ENCODE results near the gene LYSMD3.

The LYSMD3 gene

GRCh38 chr5:90534922-90535321 lies 5.5 kb upstream of the LYSMD3 start:
- H3K4me3 ChIP-seq (replicated peaks; ENCODE audit: low read depth, low read length): no peak overlapping the region
- no peak for TF ChIP-seq CTCF (IDR thresholded peaks at IDR 0.05; ENCODE audit: low read depth, low read length, missing control alignments)
- no peak for DNase-seq (ENCODE audit: extremely low read depth, low read depth)

DNA sequence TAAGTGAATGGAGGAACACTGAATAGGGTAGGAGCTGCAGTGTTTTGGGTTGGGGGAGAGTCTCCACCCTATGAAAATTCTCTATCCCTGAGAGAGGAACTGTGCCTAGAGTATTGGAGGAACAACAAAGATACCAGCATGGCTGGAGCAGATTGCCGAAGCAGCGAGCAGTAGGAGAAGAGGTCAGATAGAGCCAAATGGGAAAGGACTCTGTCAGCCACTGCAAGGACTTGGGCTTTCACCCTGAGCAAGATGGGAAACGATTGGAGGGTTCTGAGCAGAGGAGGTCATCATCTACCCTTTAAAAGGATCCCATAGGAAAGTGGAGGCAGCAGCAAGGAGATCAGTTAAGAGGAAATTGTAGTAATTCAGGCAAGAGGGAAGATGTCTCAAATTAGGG lies 4.4 kb upstream of the LYSMD3 start:
- no peak overlapping the region for H3K4me3 ChIP-seq (replicated peaks; ENCODE audit: low read depth, low read length)
- no peak for DNase-seq (ENCODE audit: extremely low read depth, low read depth)
- TF ChIP-seq CTCF (IDR thresholded peaks at IDR 0.05; ENCODE audit: low read depth, low read length, missing control alignments): no peak

DNA sequence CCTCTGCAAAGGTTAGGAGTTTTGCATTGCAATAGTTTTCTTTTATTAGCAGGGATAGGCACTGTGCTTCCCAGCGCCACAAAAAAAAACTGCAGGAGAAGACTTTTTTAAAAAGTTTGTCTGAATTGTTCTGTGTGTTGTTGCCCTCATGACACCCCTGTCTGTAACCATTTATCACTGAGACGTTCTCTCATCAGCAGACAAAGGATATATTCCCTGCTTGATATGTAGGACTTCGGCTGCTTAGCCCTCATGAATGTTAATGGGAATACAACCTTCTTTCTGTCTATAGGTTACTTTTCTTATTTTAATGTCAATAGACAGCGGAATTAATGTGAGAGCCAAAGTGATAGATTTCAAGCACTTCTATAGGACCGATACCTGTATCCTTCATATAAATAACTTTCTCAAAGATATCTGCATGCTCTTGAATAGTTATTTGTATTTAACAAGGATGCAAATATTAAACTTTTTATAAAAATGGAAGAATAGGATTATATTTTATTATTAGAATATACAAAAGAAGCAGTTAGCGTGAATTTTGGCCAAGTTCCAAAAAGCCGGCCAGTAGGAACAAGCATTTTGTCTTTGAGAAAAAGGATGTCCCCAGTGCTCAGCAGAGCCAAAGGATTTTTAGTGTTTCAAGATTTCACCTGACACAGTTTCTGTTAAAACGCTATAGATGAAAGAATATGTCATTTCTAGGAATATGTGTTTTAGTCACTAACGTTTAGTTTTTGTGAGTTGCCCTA lies 1.5 kb upstream of the LYSMD3 start:
- no peak overlapping the region for H3K4me3 ChIP-seq (replicated peaks; ENCODE audit: low read depth, low read length)
- no peak for DNase-seq (ENCODE audit: extremely low read depth, low read depth)
- TF ChIP-seq CTCF (IDR thresholded peaks at IDR 0.05; ENCODE audit: low read depth, low read length, missing control alignments): no peak

- DNase-seq (ENCODE audit: extremely low read depth, low read depth): peak; percentile 59
- peak; percentile 69 for TF ChIP-seq CTCF (IDR thresholded peaks at IDR 0.05; ENCODE audit: low read depth, low read length, missing control alignments)
These were observed 724 bp upstream of the LYSMD3 start for GRCh38 chr5:90529939-90530677.

GRCh38 chr5:90528601-90529193 lies 687 bp downstream of the LYSMD3 start:
- no peak for TF ChIP-seq CTCF (IDR thresholded peaks at IDR 0.05; ENCODE audit: low read depth, low read length, missing control alignments)
- H3K4me3 ChIP-seq (replicated peaks; ENCODE audit: low read depth, low read length): peak overlapping the region; percentile 90
- DNase-seq (ENCODE audit: extremely low read depth, low read depth): no peak

More at GRCh38 chr5:90529939-90530677, 724 bp upstream of the LYSMD3 start:
- peak overlapping the region; percentile 90 for H3K4me3 ChIP-seq (replicated peaks; ENCODE audit: low read depth, low read length)

GRCh38 chr5:90519081-90519480 lies 10.3 kb downstream of the LYSMD3 start:
- no peak for DNase-seq (ENCODE audit: extremely low read depth, low read depth)
- no peak for TF ChIP-seq CTCF (IDR thresholded peaks at IDR 0.05; ENCODE audit: low read depth, low read length, missing control alignments)

More at GRCh38 chr5:90519081-90519480, 10.3 kb downstream of the LYSMD3 start:
- H3K4me3 ChIP-seq (replicated peaks; ENCODE audit: low read depth, low read length): no peak overlapping the region
